Peyer's patch (tissue), 4 donors: ENCODE results near the gene FANK1. TPM values are rescaled to one million over a fixed set of nuclear protein-coding genes. Genes with fewer than 3 reads are reported as not detected.

Experiments used
- DNase-seq, 3 donors: peaks; one replicate each; pipeline ENCODE4 v3.0.0-alpha.2; 2017 to 2019
- H3K27ac ChIP-seq, 4 donors: fragments of 200-600 bp; sonication (generic); one replicate each; pipeline ENCODE4 v1.5.1; 2016 to 2019
- H3K27me3 ChIP-seq, 2 donors: fragments of 200-600 bp; sonication (generic); one replicate each; pipeline ENCODE4 v1.5.1; 2019
- H3K36me3 ChIP-seq, 3 donors: fragments of 200-600 bp; sonication (generic); one replicate each; pipeline ENCODE4 v1.5.1; 2016 to 2019
- H3K4me1 ChIP-seq, 4 donors: fragments of 200-600 bp; sonication (generic); one replicate each; pipeline ENCODE4 v1.5.1; 2016 to 2019
- H3K4me3 ChIP-seq, 4 donors: fragments of 200-600 bp; sonication (generic); 1 replicate in 3 of 4; 2 replicates in 1 of 4; pipeline ENCODE4 v1.5.1; 2016 to 2019; ENCODE audit warnings: mild to moderate bottlenecking in 1 of 4
- H3K9me3 ChIP-seq, 4 donors: fragments of 200-600 bp; sonication (generic); one replicate each; pipeline ENCODE4 v1.5.1; 2016 to 2019; ENCODE audit warnings: mild to moderate bottlenecking in 1 of 4
- CTCF ChIP-seq, 6 experiments: fragments of 450-650 bp in 4 of 6; fragments of 200-600 bp in 2 of 6; sonication (generic) in 1 of 6; IDR thresholded peaks; one replicate each; pipeline ENCODE4 v1.5.1; 2017 to 2019; ENCODE audit warnings: antibody characterized with exemption in 6 of 6, mild to moderate bottlenecking in 3 of 6, moderate library complexity in 1 of 6
- POLR2A ChIP-seq, 2 donors: fragments of 450-650 bp; IDR thresholded peaks; one replicate each; pipeline ENCODE4 v1.5.1; 2017; ENCODE audit warnings: antibody characterized with exemption in 2 of 2, mild to moderate bottlenecking in 2 of 2, moderate library complexity in 2 of 2
- total RNA-seq, 4 donors: library from RNA; depleted of rRNA; stranded (reverse); fragments of >200 nt; gene quantifications; one replicate each; pipeline ENCODE4 v1.1.0, GENCODE V29; 2016

The FANK1 gene
- total RNA-seq, 4 donors from 2014 or later: 1.4 to 7.9 (median 3.5) TPM; not detected in 1

DNA sequence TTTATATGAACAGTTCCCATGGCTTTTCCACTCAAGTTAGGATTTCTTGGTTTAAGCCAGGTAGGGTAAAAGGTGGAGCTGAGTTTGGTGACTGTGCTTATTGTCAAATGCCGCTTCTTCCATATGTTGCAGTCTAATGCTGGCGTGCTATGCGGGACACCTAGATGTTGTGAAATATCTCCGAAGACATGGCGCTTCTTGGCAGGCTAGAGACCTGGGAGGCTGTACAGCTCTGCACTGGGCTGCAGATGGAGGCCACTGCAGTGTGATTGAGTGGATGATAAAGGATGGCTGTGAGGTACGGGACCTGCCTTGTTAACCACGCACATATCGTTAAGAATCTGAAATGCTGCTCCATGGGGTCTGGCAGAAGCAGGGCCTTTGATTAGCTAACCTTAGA, 108.4 kb downstream of the FANK1 start:
- Histone ChIP-seq H3K27me3 (no peaks in the 10 kb centered on the region), H3K27ac (no peak overlapping the region), H3K36me3 (no peaks in the 10 kb centered on the region), H3K9me3 (no peaks in the 10 kb centered on the region), H3K4me3 (no peak overlapping the region), H3K4me1 (no peaks in the 10 kb centered on the region)
- TF ChIP-seq POLR2A (IDR thresholded peaks at IDR 0.05) (no peak), CTCF (IDR thresholded peaks at IDR 0.05) (no peak)
- DNase-seq: no peak

GRCh38 chr10:126006264-126006663, 109.9 kb downstream of the FANK1 start:
- H3K4me1 ChIP-seq: no peaks in the 10 kb centered on the region
- no peak overlapping the region for H3K27ac ChIP-seq
- no peak for TF ChIP-seq CTCF (IDR thresholded peaks at IDR 0.05)
- TF ChIP-seq POLR2A (IDR thresholded peaks at IDR 0.05): no peak
- no peak overlapping the region for H3K4me3 ChIP-seq
- H3K36me3 ChIP-seq: no peaks in the 10 kb centered on the region
- DNase-seq: no peak
- no peaks in the 10 kb centered on the region for H3K9me3 ChIP-seq
- H3K27me3 ChIP-seq: no peaks in the 10 kb centered on the region

DNA sequence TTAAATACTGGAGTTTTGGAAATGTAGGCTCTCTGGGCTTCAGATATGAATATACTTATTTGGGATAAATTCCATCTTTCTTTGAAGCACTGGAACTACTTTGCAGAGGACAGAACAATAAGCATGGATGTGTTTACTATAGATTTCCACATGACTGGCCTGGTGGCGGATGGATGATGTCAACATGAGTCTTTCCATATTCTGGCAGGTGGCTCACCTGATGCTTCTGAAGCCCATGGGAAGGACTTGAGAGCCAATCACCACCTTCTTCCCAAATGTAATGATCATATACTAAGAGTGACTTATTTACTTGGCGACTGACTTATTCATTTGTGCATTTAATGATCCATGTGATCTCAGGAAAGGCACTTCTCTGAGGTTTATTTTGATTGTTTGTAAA, 110.5 kb downstream of the FANK1 start:
- no peaks in the 10 kb centered on the region for H3K9me3 ChIP-seq
- H3K4me1 ChIP-seq: no peaks in the 10 kb centered on the region
- H3K36me3 ChIP-seq: no peaks in the 10 kb centered on the region
- no peak overlapping the region for H3K4me3 ChIP-seq
- no peak for DNase-seq
- TF ChIP-seq POLR2A (IDR thresholded peaks at IDR 0.05) (no peak), CTCF (IDR thresholded peaks at IDR 0.05) (no peak)
- no peak overlapping the region for H3K27ac ChIP-seq
- H3K27me3 ChIP-seq: no peaks in the 10 kb centered on the region

DNA sequence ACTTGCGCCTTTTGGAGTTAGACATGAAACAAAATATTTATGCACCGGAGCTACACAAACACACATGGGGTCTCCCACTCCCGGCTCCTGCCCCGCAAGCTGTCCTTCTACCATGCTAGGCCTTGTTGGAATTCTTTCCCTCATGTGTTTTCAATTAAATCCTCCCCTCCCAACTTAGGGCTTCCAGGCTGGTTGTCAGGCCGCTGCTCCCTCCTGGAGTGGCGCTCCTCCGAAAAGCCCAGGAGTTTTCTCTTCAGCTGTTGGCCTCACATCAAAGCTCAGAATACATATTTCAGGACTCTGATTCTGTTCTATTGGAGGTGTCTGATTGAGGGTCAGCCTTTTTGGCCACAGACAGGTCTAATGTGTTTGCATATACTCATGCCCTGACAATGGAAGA, 113.3 kb downstream of the FANK1 start:
- no peak for DNase-seq
- H3K27me3 ChIP-seq: no peaks in the 10 kb centered on the region
- H3K9me3 ChIP-seq: no peaks in the 10 kb centered on the region
- no peak overlapping the region for H3K4me3 ChIP-seq
- H3K27ac ChIP-seq: no peak overlapping the region
- TF ChIP-seq CTCF (IDR thresholded peaks at IDR 0.05) (no peak), POLR2A (IDR thresholded peaks at IDR 0.05) (no peak)
- no peaks in the 10 kb centered on the region for H3K4me1 ChIP-seq
- H3K36me3 ChIP-seq: no peaks in the 10 kb centered on the region

DNA sequence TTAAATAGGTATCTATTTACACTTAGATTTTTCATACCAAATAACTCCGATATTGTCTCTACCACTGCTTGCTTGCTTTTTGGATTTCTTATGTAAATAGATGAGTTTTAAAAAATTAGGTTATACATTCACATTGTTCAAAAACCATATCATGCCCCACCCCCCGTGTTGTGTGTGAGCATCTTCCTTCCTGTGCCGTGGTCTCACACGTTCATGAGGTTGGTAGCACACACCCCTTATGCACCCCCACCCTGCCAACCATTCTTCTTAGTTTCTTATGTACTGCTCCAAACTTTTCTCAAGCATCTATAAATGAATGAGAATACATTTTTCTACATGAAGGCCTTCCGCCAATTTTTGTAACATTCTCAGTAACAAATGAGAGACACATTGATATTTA, 115.6 kb downstream of the FANK1 start:
- Histone ChIP-seq H3K9me3 (no peaks in the 10 kb centered on the region), H3K4me1 (no peaks in the 10 kb centered on the region), H3K27me3 (no peaks in the 10 kb centered on the region), H3K4me3 (no peak overlapping the region), H3K27ac (no peak overlapping the region), H3K36me3 (no peaks in the 10 kb centered on the region)
- no peak for DNase-seq
- TF ChIP-seq CTCF (IDR thresholded peaks at IDR 0.05): no peak
- no peak for TF ChIP-seq POLR2A (IDR thresholded peaks at IDR 0.05)

DNA sequence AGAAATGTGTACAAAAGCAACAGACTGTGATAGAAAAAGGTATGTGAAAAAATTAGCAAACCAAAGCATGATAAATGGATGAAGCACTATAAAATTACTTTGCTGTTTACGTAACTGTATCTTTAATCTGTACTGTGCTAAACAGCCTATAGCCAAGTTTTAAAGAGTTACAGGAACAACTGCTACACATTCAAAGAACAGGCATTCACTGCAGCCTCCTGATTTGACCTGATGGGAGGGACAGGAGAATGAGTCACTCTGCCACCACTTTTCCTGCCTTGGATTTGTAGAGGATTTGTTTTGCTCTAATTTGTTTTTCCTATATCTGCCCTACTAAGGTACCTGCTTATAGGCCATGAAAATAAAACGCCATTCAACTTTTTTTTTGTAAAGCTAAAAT, 116.1 kb downstream of the FANK1 start:
- Histone ChIP-seq H3K27me3 (no peaks in the 10 kb centered on the region), H3K9me3 (no peaks in the 10 kb centered on the region), H3K4me3 (no peak overlapping the region), H3K4me1 (no peaks in the 10 kb centered on the region), H3K36me3 (no peaks in the 10 kb centered on the region), H3K27ac (no peak overlapping the region)
- no peak for DNase-seq
- no peak for TF ChIP-seq CTCF (IDR thresholded peaks at IDR 0.05)
- no peak for TF ChIP-seq POLR2A (IDR thresholded peaks at IDR 0.05)
